OCI-LY1 (cell line): ENCODE results near the gene SYT2.

Experiments
- H2AFZ ChIP-seq: fragments of 200-600 bp; sonication (generic), shearing (Covaris generic); 2 replicates; pipeline ENCODE4 v1.6.0; 2014; ENCODE audit warnings: antibody characterized with exemption, mild to moderate bottlenecking, low read length
- H3F3A ChIP-seq: fragments of 200-600 bp; sonication (generic), shearing (Covaris generic); 2 replicates; pipeline ENCODE4 v1.6.0; 2014; ENCODE audit warnings: mild to moderate bottlenecking, antibody characterized with exemption, low read length, moderate library complexity; ENCODE audit not compliant: insufficient read depth
- H3K27ac ChIP-seq: fragments of 200-600 bp; sonication (generic); 2 replicates; pipeline ENCODE4 v1.5.1; 2014; ENCODE audit warnings: low read length, mixed run types, mild to moderate bottlenecking, low read depth; ENCODE audit not compliant: poor library complexity, severe bottlenecking
- H3K27me3 ChIP-seq: fragments of 200-600 bp; sonication (generic); 2 replicates; pipeline ENCODE4 v1.6.0; 2014; ENCODE audit warnings: antibody characterized with exemption, mild to moderate bottlenecking, low read length, moderate library complexity; ENCODE audit not compliant: insufficient read depth
- H3K36me3 ChIP-seq: fragments of 200-600 bp; sonication (generic); 2 replicates; pipeline ENCODE4 v1.6.1; 2014; ENCODE audit warnings: mild to moderate bottlenecking, antibody characterized with exemption, low read length, moderate library complexity, mixed read lengths; ENCODE audit not compliant: insufficient read depth
- H3K4me1 ChIP-seq: fragments of 200-600 bp; sonication (generic); 2 replicates; pipeline ENCODE4 v1.5.1; 2014; ENCODE audit warnings: mild to moderate bottlenecking, low read length, moderate library complexity; ENCODE audit not compliant: insufficient read depth, severe bottlenecking
- H3K4me2 ChIP-seq: fragments of 200-600 bp; sonication (generic), shearing (Covaris generic); 2 replicates; pipeline ENCODE4 v1.6.1; 2014; ENCODE audit warnings: low read length
- H3K4me3 ChIP-seq: fragments of 200-600 bp; sonication (generic); 2 replicates; pipeline ENCODE4 v1.5.1; 2014; ENCODE audit warnings: low read length, low read depth, mild to moderate bottlenecking, mixed read lengths; ENCODE audit not compliant: poor library complexity, severe bottlenecking
- H3K79me2 ChIP-seq: fragments of 200-600 bp; shearing (Covaris generic); 2 replicates; pipeline ENCODE4 v1.6.1; 2016; ENCODE audit warnings: mixed run types, low read length, mixed read lengths; ENCODE audit not compliant: insufficient read depth
- H3K9ac ChIP-seq: fragments of 200-600 bp; sonication (generic), shearing (Covaris generic); 2 replicates; pipeline ENCODE4 v1.6.1; 2014; ENCODE audit warnings: mild to moderate bottlenecking, low read length, mixed read lengths
- H3K9me2 ChIP-seq: fragments of 200-600 bp; sonication (generic), shearing (Covaris generic); 2 replicates; pipeline ENCODE4 v1.6.1; 2014; ENCODE audit warnings: low read depth, mild to moderate bottlenecking, low read length, mixed read lengths
- H3K9me3 ChIP-seq: fragments of 200-600 bp; shearing (Covaris generic); 2 replicates; pipeline ENCODE4 v1.6.1; 2014; ENCODE audit warnings: low read length, mixed read lengths
- H4K20me1 ChIP-seq: fragments of 200-600 bp; sonication (generic), shearing (Covaris generic); 2 replicates; pipeline ENCODE4 v1.6.0; 2016; ENCODE audit warnings: mild to moderate bottlenecking, low read length; ENCODE audit not compliant: insufficient read depth
- CTCF ChIP-seq: fragments of 200-600 bp; sonication (generic), shearing (Covaris generic); IDR thresholded peaks from 2 replicates; pipeline ENCODE4 v1.5.1; 2017; ENCODE audit warnings: mild to moderate bottlenecking, antibody characterized with exemption, low read length, moderate library complexity, mixed read lengths
- EZH2 ChIP-seq: fragments of 200-600 bp; sonication (generic), shearing (Covaris generic); IDR thresholded peaks from 2 replicates; pipeline ENCODE4 v1.8.0; 2017; ENCODE audit warnings: borderline replicate concordance, mixed run types, mild to moderate bottlenecking, antibody characterized with exemption, low read length, moderate library complexity, mixed read lengths

The SYT2 gene

DNA sequence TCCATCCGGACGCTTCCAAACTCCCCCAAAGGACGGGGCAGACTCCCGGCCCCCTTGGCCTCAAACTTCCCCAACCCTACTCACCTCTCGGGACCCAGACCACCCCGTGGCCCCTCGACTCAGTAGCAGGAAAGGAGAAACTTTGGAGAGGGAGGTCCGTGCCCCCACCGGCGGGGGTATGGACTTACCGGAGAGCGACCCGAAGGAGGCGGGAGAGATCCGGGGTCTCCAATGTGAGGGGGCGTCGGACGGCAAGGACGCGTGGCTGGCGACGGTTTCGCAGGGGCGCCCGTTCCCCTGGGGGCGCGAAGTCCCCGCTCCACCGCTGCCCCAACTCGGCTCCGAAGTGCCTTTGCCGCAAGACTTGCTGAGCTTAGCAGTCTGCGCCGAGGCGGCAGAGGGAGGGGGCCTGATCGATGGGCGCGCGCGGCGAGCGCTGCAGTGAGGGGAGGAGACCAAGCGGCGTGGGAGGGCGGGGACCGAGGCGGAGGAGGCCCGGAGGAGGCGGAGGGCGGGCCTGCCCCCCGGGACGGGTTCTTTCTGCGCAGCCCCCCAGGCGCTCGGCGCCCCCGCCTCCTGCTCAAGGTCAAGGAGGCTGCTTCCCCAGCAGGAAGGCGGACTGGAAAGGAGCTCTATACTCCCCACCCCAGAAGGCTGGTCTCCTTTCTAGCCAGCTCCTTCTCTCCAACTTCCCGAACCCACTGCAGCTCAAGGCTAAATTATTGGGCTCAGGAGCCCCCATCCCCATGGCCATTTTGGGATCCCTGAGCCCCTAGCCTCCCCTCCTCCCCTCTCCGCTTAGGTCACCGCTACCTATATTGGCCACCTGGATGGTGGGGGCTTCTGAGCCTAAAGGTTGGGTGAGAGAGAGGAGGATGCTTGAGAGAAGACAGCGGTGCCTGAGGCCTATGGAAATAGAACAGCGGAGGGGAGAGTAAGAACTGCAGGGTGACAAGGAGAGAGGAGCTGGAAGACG is at the start of gene SYT2:
SYT2 (minus strand) TSS at position 385 of the 976 bp plus-strand sequence. CDS start 104,682 bp downstream, outside the sequence.
- TF ChIP-seq EZH2 (no peak), CTCF (no peak)
- Histone ChIP-seq H3K27me3 (peaks cover 15% of the 10 kb centered on the region; the same call in 1 of the 2 replicates), H4K20me1 (no peaks in the 10 kb centered on the region), H3K4me3 (no peak within 1 kb of the TSS), H3K36me3 (no peaks in the 10 kb centered on the region), H3F3A (no peaks in the 10 kb centered on the region), H2AFZ (no peak within 1 kb of the TSS), H3K9me2 (no peaks in the 10 kb centered on the region), H3K4me2 (no peak within 1 kb of the TSS), H3K9me3 (no peaks in the 10 kb centered on the region), H3K79me2 (no peaks in the 10 kb centered on the region), H3K27ac (no peak within 1 kb of the TSS), H3K9ac (no peak within 1 kb of the TSS), H3K4me1 (no peaks in the 10 kb centered on the region)

- no peaks in the 10 kb centered on the region for H4K20me1 ChIP-seq
- H3K9me3 ChIP-seq, result no peaks in the 10 kb centered on the region
- H3K27ac ChIP-seq, result no peak overlapping the region
- no peaks in the 10 kb centered on the region for H3K4me1 ChIP-seq
- H3K27me3 ChIP-seq, result no peaks in the 10 kb centered on the region
- H3K79me2 ChIP-seq, result no peaks in the 10 kb centered on the region
- no peaks in the 10 kb centered on the region for H3K9me2 ChIP-seq
- H3K4me3 ChIP-seq, result no peak overlapping the region
- TF ChIP-seq CTCF, result no peak
- no peak for TF ChIP-seq EZH2
- no peak overlapping the region for H3K9ac ChIP-seq
- H3F3A ChIP-seq, result no peaks in the 10 kb centered on the region
- no peaks in the 10 kb centered on the region for H3K36me3 ChIP-seq
- no peak overlapping the region for H3K4me2 ChIP-seq
- H2AFZ ChIP-seq, result no peak overlapping the region
Measured at GRCh38 chr1:202756391-202756790, 46.1 kb upstream of the SYT2 start.

DNA sequence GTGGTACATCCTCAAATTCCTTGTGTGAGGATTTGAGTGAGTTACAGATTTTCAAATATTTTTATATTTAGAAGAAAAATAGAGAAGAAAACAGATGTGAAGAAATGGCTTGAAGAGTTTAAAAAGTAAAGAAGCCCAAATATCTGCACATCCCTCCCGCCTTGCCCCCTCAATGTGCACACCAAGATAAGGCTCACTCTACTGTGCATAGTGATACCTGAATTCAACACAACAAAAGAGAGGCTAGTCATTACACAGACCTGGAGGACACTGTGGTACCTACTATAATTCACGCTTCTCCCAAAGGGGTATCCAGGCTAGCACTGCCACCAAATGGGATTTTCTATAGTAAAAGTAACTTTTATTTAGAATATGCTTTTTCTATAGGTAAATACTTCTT is 44.0 kb upstream of the SYT2 start:
- H3K27me3 ChIP-seq, result no peaks in the 10 kb centered on the region
- no peak overlapping the region for H3K4me2 ChIP-seq
- no peaks in the 10 kb centered on the region for H3K4me1 ChIP-seq
- H2AFZ ChIP-seq, result no peak overlapping the region
- H3K36me3 ChIP-seq, result no peaks in the 10 kb centered on the region
- no peak overlapping the region for H3K27ac ChIP-seq
- H3K79me2 ChIP-seq, result no peaks in the 10 kb centered on the region
- no peak overlapping the region for H3K9ac ChIP-seq
- no peaks in the 10 kb centered on the region for H3K9me2 ChIP-seq
- H3K9me3 ChIP-seq, result no peaks in the 10 kb centered on the region
- no peak overlapping the region for H3K4me3 ChIP-seq
- no peaks in the 10 kb centered on the region for H3F3A ChIP-seq
- H4K20me1 ChIP-seq, result no peaks in the 10 kb centered on the region
- TF ChIP-seq EZH2, result no peak
- TF ChIP-seq CTCF, result no peak
